IMR-90 (cell line): ENCODE data around the gene GTF3C6.

ENCODE experiments used
- BHLHE40 ChIP-seq: fragments of 150-350 bp; IDR thresholded peaks from 2 replicates; pipeline ENCODE4 v1.6.1; 2016; ENCODE audit warnings: mild to moderate bottlenecking, low read depth, low read length
- CEBPB ChIP-seq: IDR thresholded peaks from 2 replicates; pipeline ENCODE4 v1.6.1; 2012; ENCODE audit warnings: low read depth, low read length, improper control_type of control experiment
- CTCF ChIP-seq: conservative IDR thresholded peaks from 2 replicates; pipeline ENCODE4 v1.5.1; 2012; ENCODE audit warnings: mild to moderate bottlenecking, low read depth, low read length, improper control_type of control experiment
- FOS ChIP-seq: fragments of 150-350 bp; IDR thresholded peaks from 2 replicates; pipeline ENCODE4 v1.6.1; 2016; ENCODE audit warnings: low read depth, low read length
- POLR2A ChIP-seq: IDR thresholded peaks from 2 replicates; pipeline ENCODE4 v1.6.1; 2012; ENCODE audit warnings: mild to moderate bottlenecking, low read depth, low read length

DNA sequence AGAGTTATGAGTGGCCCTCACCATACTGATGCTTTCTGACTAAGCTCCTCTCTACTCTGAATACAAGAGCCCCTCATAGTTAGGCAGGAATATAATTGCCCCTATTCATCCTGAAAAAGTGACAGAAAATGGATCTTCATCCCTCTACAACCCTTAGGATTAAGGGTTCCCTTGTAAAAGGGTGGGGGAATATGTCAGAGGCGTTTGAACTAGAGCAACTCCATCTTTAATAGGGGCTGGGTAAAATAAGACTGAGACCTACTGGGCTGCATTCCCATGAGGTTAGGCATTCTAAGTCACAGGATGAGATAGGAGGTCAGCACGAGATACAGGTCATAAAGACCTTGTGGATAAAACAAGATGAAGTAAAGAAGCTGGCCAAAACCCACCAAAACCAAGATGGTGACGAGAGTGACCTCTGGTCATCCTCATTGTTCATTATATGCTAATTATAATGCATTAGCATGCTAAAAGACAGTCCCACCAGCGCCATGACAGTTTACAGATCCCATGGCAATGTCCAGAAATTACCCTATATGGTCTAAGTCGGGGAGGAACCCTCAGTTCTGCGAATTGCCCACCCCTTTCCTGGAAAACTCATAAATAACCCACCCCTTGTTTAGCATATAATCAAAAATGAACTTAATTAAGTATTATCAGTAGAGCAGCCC is 4.7 kb upstream of the GTF3C6 start:
- TF ChIP-seq CEBPB = no peak
- TF ChIP-seq CTCF = no peak
- no peak for TF ChIP-seq POLR2A
- no peak for TF ChIP-seq FOS
- no peak for TF ChIP-seq BHLHE40
